ENCODE measurements around the gene ELMO3.

GRCh38 chr16:67182288-67182687, 16.6 kb upstream of the ELMO3 start:
- TF ChIP-seq CTCF (IDR thresholded peaks at IDR 0.05; ENCODE audit: insufficient read depth, low read length) (no peak), POLR2AphosphoS5 (IDR thresholded peaks at IDR 0.05; ENCODE audit: low read depth) (no peak)

All from HL-60 (cell line).